ENCODE measurements around the gene WDR59. TPM values are rescaled to one million over a fixed set of nuclear protein-coding genes. Genes with fewer than 3 reads are reported as not detected.

The WDR59 gene
- total and polyA plus RNA-seq, 9 of the 15 experiments (the other 6 are each of a cell fraction or from before 2014, with no cell fraction given) = 12.7 to 126 (median 34.7) TPM

DNA sequence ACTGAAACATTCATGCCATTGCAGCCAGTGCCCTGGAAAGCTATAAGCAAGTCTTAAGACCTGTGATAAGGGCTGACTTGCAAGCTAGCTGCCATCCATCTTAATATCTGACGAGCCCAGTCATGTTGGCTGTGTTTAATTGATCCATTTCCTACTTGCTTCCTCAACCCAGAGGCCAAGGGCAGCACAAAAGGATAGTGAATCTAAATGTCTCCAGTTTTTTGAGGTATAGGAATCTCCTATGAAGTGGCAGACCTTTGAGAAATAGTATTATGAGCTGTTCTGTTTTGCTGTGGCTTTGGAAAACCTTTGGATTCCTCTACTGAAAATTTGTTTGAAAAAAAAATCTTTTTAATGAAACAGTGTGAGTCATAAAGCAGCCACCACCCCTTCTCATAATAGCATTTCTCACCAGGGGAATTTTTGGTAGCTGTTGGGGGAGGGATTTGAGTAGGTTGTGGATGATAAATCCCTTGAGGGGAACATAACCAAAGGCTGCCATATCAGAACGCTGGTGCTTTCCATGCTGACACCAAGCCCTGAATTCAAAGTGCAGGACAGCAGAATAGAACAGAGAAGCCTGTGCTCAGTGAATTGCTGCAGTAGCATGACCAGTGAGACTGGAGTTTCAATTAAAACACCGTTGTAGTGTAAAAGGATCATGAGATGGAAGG, 26.8 kb upstream of the WDR59 start (continued):
- TF ChIP-seq CUX1 (CRISPR knock-in tag; IDR thresholded peaks at IDR 0.05) (peak; percentile 75; the same call in 1 of the 2 replicates), MTA1 (IDR thresholded peaks at IDR 0.05; ENCODE audit: borderline replicate concordance) (no peak), ARNT (IDR thresholded peaks at IDR 0.05) (no peak), RNF2 (IDR thresholded peaks at IDR 0.05) (no peak), PHF20 (IDR thresholded peaks at IDR 0.05; ENCODE audit: partially characterized antibody) (no peak), FOXJ3 (CRISPR knock-in tag; IDR thresholded peaks at IDR 0.05) (no peak), ARID1B (IDR thresholded peaks at IDR 0.05) (peak; percentile 36; the same call in 1 of the 2 replicates), PYGO2 (tag; IDR thresholded peaks at IDR 0.05) (no peak), BMI1 (IDR thresholded peaks at IDR 0.05; ENCODE audit: low read length) (no peak), C11orf30 (IDR thresholded peaks at IDR 0.05; ENCODE audit: low read depth) (no peak), ZBTB7A (IDR thresholded peaks at IDR 0.05; ENCODE audit: borderline replicate concordance, control insufficient read depth, low read depth, low read length) (no peak), JUND (IDR thresholded peaks at IDR 0.05; ENCODE audit: borderline replicate concordance, low read depth, low read length) (peak; percentile 45; the same call in 1 of the 2 replicates), JUND (tag; IDR thresholded peaks at IDR 0.05; ENCODE audit: borderline replicate concordance, low read depth, low read length) (0 out of 3 replicates have a peak, but pooled peaks have one; percentile 21), ESRRB (CRISPR knock-in tag; IDR thresholded peaks at IDR 0.05; ENCODE audit: borderline replicate concordance) (no peak), USF1 (CRISPR knock-in tag; IDR thresholded peaks at IDR 0.05) (no peak), HNRNPLL (IDR thresholded peaks at IDR 0.05; ENCODE audit: low read depth, low read length, poor library complexity, severe bottlenecking) (no peak), ZNF347 (CRISPR knock-in tag; IDR thresholded peaks at IDR 0.05; ENCODE audit: low read depth) (no peak), HLTF (IDR thresholded peaks at IDR 0.05) (no peak)
- TF ChIP-seq, protein P1, sequence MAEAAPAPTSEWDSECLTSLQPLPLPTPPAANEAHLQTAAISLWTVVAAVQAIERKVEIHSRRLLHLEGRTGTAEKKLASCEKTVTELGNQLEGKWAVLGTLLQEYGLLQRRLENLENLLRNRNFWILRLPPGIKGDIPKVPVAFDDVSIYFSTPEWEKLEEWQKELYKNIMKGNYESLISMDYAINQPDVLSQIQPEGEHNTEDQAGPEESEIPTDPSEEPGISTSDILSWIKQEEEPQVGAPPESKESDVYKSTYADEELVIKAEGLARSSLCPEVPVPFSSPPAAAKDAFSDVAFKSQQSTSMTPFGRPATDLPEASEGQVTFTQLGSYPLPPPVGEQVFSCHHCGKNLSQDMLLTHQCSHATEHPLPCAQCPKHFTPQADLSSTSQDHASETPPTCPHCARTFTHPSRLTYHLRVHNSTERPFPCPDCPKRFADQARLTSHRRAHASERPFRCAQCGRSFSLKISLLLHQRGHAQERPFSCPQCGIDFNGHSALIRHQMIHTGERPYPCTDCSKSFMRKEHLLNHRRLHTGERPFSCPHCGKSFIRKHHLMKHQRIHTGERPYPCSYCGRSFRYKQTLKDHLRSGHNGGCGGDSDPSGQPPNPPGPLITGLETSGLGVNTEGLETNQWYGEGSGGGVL (CRISPR knock-in tag; IDR thresholded peaks at IDR 0.05) = no peak
